ENCODE data around the gene PLD3. TPM values are rescaled to one million over a fixed set of nuclear protein-coding genes. Genes with fewer than 3 reads are reported as not detected.

PLD3 gene
- total RNA-seq, 1 donor from 2014 or later, result 155 TPM

Other genes with a start within 250 kb of the PLD3 start
- 5.5 and 7.0 TPM in 2 replicates for gene MAP3K10, start 157.3 kb upstream of the PLD3 start, total RNA-seq
- not detected in 2 replicates for gene TTC9B, start 130.3 kb upstream of the PLD3 start, total RNA-seq
- 0.07 TPM in 1 of 2 replicates, not detected in the other for gene CCNP, start 122.0 kb upstream of the PLD3 start, total RNA-seq
- gene AKT2, start 63.4 kb upstream of the PLD3 start, total RNA-seq, result 22.6 and 30.1 TPM in 2 replicates
- gene C19orf47, start 298 bp upstream of the PLD3 start, total RNA-seq, result 7.4 and 10.5 TPM in 2 replicates
- gene HIPK4, start 41.5 kb downstream of the PLD3 start, total RNA-seq, result 0.07 TPM in 1 of 2 replicates, not detected in the other
- 1.0 and 1.2 TPM in 2 replicates for gene PRX, start 64.7 kb downstream of the PLD3 start, total RNA-seq
- gene SERTAD1, start 77.3 kb downstream of the PLD3 start, total RNA-seq, result 18.8 and 22.9 TPM in 2 replicates
- 17.1 and 21.0 TPM in 2 replicates for gene SERTAD3, start 95.6 kb downstream of the PLD3 start, total RNA-seq
- 53.9 and 68.7 TPM in 2 replicates for gene BLVRB, start 117.0 kb downstream of the PLD3 start, total RNA-seq
- gene SPTBN4, start 118.3 kb downstream of the PLD3 start, total RNA-seq, result 0.20 and 0.28 TPM in 2 replicates
- 29.5 and 33.5 TPM in 2 replicates for gene SHKBP1, start 228.2 kb downstream of the PLD3 start, total RNA-seq

Data from pulmonary artery endothelial cell (primary cell).